Measurements from ENCODE around the gene PRKG1. TPM values are rescaled to one million over a fixed set of nuclear protein-coding genes. Genes with fewer than 3 reads are reported as not detected.

The PRKG1 gene
- total RNA-seq, 1 donor: 1.2 TPM

DNA sequence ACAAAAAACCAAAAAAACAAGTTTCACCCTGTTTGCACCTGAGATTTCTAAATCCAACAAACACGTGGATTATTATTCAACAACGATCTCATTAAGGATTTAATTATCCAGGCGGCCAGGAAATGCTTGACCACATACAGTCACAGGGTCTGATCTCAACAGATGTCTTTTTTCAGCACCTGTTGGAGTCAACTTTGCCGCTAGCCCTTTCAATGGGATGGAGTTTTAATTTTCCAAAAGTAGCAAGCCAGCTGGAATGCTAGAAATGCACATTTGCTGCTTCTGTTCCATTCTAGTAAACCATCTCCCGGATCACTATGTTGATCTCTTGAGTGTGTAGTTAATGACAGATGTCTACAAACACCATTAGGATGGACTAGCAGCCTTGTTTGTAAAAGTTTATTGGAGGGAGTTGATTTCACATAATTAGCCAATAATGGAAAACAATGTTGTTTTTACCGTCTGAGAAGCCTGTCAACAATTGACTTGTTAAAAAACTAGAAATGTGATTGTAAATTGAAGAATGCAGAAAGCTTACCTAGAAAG is 1175.6 kb downstream of the PRKG1 start:
- H3K27me3 ChIP-seq (ENCODE audit: insufficient read depth, low read length): no peaks in the 10 kb centered on the region
- H3K9me3 ChIP-seq (ENCODE audit: low read depth, low read length): no peaks in the 10 kb centered on the region
- H3K4me3 ChIP-seq (ENCODE audit: low read length): no peak overlapping the region
- no peaks in the 10 kb centered on the region for H3K4me1 ChIP-seq (ENCODE audit: insufficient read depth, low read length)

DNA sequence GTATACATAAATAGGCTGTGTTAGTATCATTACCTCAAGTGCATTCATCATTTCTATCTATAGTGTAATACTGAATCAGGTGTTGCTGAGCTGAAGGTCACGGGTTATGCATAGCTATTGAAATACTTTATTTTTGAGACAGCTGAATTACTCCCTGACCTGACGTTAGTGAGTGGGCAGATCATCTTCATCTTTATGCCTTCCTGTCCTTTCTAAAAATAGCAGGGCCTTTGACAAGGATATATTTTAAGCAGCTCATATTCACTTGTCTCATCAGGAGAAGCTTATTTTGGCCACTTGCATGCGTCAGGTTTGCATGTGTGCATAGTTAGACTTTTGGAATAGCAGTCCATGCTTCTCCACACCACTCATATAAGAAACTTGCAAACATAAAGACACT is 1176.2 kb downstream of the PRKG1 start:
- no peaks in the 10 kb centered on the region for H3K9me3 ChIP-seq (ENCODE audit: low read depth, low read length)

GRCh38 chr10:52252307-52252706 is 1178.0 kb downstream of the PRKG1 start:
- Histone ChIP-seq H3K27me3 (ENCODE audit: insufficient read depth, low read length) (no peaks in the 10 kb centered on the region), H3K4me1 (ENCODE audit: insufficient read depth, low read length) (no peaks in the 10 kb centered on the region), H3K9me3 (ENCODE audit: low read depth, low read length) (no peaks in the 10 kb centered on the region)

More for the DNA sequence above, 1176.2 kb downstream of the PRKG1 start:
- Histone ChIP-seq H3K27me3 (ENCODE audit: insufficient read depth, low read length) (no peaks in the 10 kb centered on the region), H3K4me1 (ENCODE audit: insufficient read depth, low read length) (no peaks in the 10 kb centered on the region), H3K4me3 (ENCODE audit: low read length) (no peak overlapping the region)

GRCh38 chr10:52256832-52257691 is 1182.8 kb downstream of the PRKG1 start:
- H3K27me3 ChIP-seq (ENCODE audit: insufficient read depth, low read length): no peaks in the 10 kb centered on the region
- H3K9me3 ChIP-seq (ENCODE audit: low read depth, low read length): no peaks in the 10 kb centered on the region
- no peak overlapping the region for H3K4me3 ChIP-seq (ENCODE audit: low read length)
- no peaks in the 10 kb centered on the region for H3K4me1 ChIP-seq (ENCODE audit: insufficient read depth, low read length)

More at GRCh38 chr10:52252307-52252706, 1178.0 kb downstream of the PRKG1 start:
- no peak overlapping the region for H3K4me3 ChIP-seq (ENCODE audit: low read length)

DNA sequence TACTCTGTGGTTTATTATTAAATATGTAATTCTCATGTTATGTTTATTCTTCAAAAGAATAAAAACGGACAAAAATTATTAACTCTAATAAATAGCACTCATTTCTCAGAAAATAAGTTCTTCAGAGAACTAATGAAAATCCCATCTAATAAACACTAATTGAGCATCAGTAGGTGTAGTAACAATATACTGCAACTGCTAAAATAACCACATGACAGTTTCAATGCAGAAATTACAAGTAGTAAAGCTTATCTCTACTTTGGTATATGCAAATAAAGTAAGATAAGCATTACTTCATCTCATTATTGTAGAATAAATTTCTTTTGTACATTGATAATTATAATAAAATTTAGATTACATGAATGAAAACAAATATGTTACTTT is 1183.4 kb downstream of the PRKG1 start:
- Histone ChIP-seq H3K4me1 (ENCODE audit: insufficient read depth, low read length) (no peaks in the 10 kb centered on the region), H3K9me3 (ENCODE audit: low read depth, low read length) (no peaks in the 10 kb centered on the region), H3K27me3 (ENCODE audit: insufficient read depth, low read length) (no peaks in the 10 kb centered on the region), H3K4me3 (ENCODE audit: low read length) (no peak overlapping the region)

DNA sequence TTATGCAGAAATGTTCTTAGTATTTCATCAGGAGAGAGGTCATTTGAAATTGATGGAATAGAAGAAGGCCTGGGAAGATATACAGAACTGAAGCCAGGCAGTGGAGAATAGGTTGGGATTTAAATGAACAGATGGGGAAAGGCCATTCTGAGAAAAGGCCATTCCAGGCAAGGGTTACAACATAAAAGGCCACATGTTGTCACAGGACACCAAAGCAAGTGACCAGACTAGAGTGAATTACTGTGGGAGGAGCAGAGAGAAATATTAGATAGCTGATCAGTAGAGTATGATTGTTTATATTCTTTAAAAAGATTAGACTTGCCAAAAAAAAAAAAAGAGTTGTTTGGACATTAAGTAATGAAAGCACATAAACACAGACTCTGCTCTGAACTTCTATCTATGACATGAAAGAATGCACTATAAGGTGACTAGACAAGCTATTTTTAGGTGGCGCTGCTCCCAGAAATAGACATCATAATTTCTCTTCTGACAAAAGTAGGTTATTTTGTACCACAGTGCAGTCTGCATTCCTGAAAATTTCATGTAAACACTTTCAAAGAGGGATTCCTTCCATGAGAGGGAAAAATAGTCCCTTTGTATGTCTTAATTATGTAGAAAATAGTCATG is 1184.6 kb downstream of the PRKG1 start:
- Histone ChIP-seq H3K4me3 (ENCODE audit: low read length) (no peak overlapping the region), H3K9me3 (ENCODE audit: low read depth, low read length) (no peaks in the 10 kb centered on the region), H3K27me3 (ENCODE audit: insufficient read depth, low read length) (no peaks in the 10 kb centered on the region), H3K4me1 (ENCODE audit: insufficient read depth, low read length) (no peaks in the 10 kb centered on the region)

DNA sequence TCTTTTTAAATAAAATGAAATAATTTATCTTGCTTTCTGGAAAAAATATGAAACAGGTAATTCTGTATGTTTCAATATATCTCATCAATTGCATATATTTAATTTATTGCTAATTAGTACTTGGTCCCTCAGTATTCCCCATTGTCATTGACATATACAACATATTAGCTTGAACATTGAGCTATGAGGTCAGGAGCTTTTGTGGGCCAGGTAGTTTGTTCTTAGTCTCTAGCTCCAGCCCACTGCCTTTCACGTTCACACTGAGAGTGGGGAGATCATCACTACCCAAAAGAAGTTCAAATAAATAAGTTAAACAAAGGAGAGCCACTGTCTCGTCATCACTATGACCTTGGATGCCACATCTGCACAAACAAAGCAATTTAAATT is 1185.1 kb downstream of the PRKG1 start:
- no peaks in the 10 kb centered on the region for H3K9me3 ChIP-seq (ENCODE audit: low read depth, low read length)
- no peaks in the 10 kb centered on the region for H3K4me1 ChIP-seq (ENCODE audit: insufficient read depth, low read length)
- no peak overlapping the region for H3K4me3 ChIP-seq (ENCODE audit: low read length)
- no peaks in the 10 kb centered on the region for H3K27me3 ChIP-seq (ENCODE audit: insufficient read depth, low read length)

GRCh38 chr10:52261362-52261761 is 1187.1 kb downstream of the PRKG1 start:
- H3K27me3 ChIP-seq (ENCODE audit: insufficient read depth, low read length): no peaks in the 10 kb centered on the region
- no peaks in the 10 kb centered on the region for H3K9me3 ChIP-seq (ENCODE audit: low read depth, low read length)
- H3K4me1 ChIP-seq (ENCODE audit: insufficient read depth, low read length): no peaks in the 10 kb centered on the region
- no peak overlapping the region for H3K4me3 ChIP-seq (ENCODE audit: low read length)

DNA sequence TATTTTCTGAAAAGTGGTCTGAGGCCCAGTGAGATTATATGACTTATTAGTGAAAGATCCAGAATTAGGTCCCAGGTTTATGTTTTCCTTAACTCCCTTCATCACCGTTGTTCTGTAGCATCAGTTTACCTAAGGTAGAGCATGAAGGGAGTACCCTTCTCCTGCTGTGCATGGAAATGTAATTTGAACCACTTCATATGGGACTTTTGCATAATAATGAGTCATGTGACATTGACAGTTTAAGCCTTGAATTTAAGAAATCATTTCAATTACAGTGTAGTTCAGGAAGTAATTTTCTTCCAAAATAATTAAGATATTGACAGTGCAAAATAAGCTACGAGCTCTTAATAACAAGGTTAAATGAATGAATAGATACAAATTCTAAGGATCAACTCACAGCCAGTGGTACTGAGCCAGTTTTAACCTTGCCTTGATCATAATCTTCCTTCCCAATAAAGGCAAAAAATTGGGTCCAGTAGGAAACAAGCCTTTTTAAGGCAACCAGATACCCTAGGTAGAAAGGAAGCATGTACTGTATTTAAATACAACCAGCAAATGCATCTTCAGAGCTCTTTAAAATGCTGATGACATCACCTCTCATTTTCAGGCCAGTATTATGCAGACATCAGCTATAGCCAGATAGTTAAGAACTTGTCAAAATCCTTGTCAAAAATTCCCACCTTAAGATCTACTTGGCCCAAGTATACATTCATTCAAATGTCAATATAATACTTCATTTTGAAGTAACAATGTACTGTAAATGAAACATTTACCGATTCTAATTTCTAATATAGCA is 1191.0 kb downstream of the PRKG1 start:
- H3K27me3 ChIP-seq (ENCODE audit: insufficient read depth, low read length): no peaks in the 10 kb centered on the region
- H3K9me3 ChIP-seq (ENCODE audit: low read depth, low read length): no peaks in the 10 kb centered on the region
- H3K4me3 ChIP-seq (ENCODE audit: low read length): no peak overlapping the region
- no peaks in the 10 kb centered on the region for H3K4me1 ChIP-seq (ENCODE audit: insufficient read depth, low read length)

DNA sequence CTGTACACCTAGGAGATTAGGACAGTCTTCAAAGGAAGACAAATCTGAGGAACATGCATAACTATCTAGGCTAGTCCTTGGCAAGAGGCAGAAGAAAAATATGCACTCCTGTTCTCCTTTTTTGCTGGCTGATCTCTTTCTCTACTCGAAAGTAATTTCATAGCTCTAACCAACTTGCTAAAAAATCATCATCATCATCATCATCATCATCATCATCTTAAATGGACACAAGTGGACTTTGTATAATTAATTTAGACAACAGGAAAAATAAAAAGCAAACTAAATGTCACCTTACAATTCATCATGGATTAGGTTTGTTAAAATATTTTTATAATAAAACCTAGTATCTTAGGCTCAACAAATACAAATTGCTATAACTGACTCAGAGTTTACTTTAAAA is 1192.6 kb downstream of the PRKG1 start:
- Histone ChIP-seq H3K4me1 (ENCODE audit: insufficient read depth, low read length) (no peaks in the 10 kb centered on the region), H3K4me3 (ENCODE audit: low read length) (no peak overlapping the region), H3K27me3 (ENCODE audit: insufficient read depth, low read length) (no peaks in the 10 kb centered on the region), H3K9me3 (ENCODE audit: low read depth, low read length) (no peaks in the 10 kb centered on the region)

DNA sequence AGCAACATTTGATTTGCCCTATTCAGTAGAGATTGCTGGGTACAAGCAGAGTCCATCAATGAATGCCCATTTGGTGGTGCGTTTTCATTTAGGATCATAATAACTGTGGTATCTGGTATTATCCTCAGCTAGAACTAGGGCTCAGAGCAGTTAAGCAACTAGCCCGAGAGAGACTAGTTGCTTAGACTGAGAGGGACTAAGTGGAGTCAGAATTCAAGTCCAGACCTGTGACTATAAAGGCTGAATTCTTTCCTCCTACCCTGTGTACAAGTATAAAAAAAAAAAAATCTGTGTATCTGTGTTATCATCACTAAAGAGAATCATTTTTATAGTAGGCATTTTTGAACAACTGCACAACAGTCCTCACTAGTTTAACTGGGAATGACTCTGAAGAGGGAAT is 1194.5 kb downstream of the PRKG1 start:
- Histone ChIP-seq H3K4me1 (ENCODE audit: insufficient read depth, low read length) (no peaks in the 10 kb centered on the region), H3K27me3 (ENCODE audit: insufficient read depth, low read length) (no peaks in the 10 kb centered on the region), H3K9me3 (ENCODE audit: low read depth, low read length) (no peaks in the 10 kb centered on the region), H3K4me3 (ENCODE audit: low read length) (no peak overlapping the region)

DNA sequence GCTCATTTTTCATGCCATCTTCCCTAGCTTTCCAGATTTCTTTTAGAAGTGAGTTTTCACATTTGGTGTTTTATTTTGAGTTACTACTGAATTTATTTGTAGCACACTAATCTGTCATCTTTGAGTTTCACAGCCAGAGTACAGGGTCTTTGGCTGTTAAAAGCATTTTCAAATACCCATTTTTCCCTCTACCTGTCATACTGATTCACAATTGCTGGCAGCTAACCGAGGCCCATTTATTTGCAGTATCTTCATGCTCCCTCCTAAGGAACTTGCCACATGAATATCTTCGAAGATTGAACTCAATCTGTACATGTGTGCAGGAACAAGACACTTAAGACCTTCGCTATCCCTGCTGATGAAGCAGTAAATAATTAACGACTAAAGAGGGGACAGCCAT is 1194.9 kb downstream of the PRKG1 start:
- Histone ChIP-seq H3K4me1 (ENCODE audit: insufficient read depth, low read length) (no peaks in the 10 kb centered on the region), H3K9me3 (ENCODE audit: low read depth, low read length) (no peaks in the 10 kb centered on the region), H3K27me3 (ENCODE audit: insufficient read depth, low read length) (no peaks in the 10 kb centered on the region), H3K4me3 (ENCODE audit: low read length) (no peak overlapping the region)

DNA sequence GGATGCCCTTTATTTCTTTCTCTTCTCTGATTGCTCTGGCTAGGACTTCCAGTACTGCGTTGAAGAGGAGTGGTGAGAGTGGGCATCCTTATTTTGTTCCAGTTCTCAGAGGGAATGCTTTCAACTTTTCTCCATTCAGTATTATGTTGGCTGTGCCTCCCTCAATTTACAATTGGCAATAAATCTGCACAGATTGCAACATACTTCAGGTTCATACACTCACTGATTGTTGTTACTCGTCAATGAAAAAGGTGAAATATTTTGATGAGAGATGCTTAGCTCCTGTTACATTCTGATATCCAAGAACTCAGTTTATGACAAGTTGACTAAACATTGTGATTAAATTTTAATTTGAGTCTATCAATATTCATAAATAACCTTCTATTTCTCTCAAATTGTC is 1201.9 kb downstream of the PRKG1 start:
- Histone ChIP-seq H3K27me3 (ENCODE audit: insufficient read depth, low read length) (no peaks in the 10 kb centered on the region), H3K4me1 (ENCODE audit: insufficient read depth, low read length) (no peaks in the 10 kb centered on the region), H3K4me3 (ENCODE audit: low read length) (no peak overlapping the region), H3K9me3 (ENCODE audit: low read depth, low read length) (peaks cover 6% of the 10 kb centered on the region)

DNA sequence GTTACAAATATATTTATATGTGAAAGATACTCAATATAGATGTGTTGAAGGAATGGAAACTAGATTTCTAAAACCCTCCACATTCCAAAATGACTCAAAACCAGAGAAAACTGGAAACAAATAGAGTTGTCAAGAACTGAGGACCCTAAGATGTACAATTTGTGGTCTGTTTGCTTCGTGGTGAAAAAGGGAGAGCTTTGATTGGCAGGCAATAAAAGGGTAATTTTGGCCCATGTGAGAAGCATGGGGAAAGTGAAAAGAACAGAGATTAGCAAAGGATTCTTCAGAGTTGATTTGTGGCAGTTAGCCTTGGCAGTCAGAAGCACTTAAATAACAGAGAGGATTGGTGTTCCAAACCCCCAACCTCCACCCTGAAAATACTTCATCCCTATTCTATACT is 1202.7 kb downstream of the PRKG1 start:
- Histone ChIP-seq H3K4me1 (ENCODE audit: insufficient read depth, low read length) (no peaks in the 10 kb centered on the region), H3K9me3 (ENCODE audit: low read depth, low read length) (peaks cover 6% of the 10 kb centered on the region), H3K27me3 (ENCODE audit: insufficient read depth, low read length) (no peaks in the 10 kb centered on the region), H3K4me3 (ENCODE audit: low read length) (no peak overlapping the region)

- H3K4me1 ChIP-seq (ENCODE audit: insufficient read depth, low read length): no peaks in the 10 kb centered on the region
- H3K4me3 ChIP-seq (ENCODE audit: low read length): no peak overlapping the region
- peaks cover 6% of the 10 kb centered on the region for H3K9me3 ChIP-seq (ENCODE audit: low read depth, low read length)
- H3K27me3 ChIP-seq (ENCODE audit: insufficient read depth, low read length): no peaks in the 10 kb centered on the region
These were observed 1205.3 kb downstream of the PRKG1 start for GRCh38 chr10:52279546-52279945.
